ENCODE measurements around the gene CLECL1. TPM values are rescaled to one million over a fixed set of nuclear protein-coding genes. Genes with fewer than 3 reads are reported as not detected.

The CLECL1 gene
- total RNA-seq, 2 experiments from 2014 or later = 7.6 to 8.5 TPM

GRCh38 chr12:9673404-9674225, 59.3 kb downstream of the CLECL1 start:
- POLR2A ChIA-PET = interaction anchor here (0.6 to 3.1 kb wide), 9 partner anchors 19 to 88 kb away, joined by 3 to 28 read pairs (median 5); partner anchors contain the start of gene CD69

More at GRCh38 chr12:9673404-9674225, 59.3 kb downstream of the CLECL1 start:
- CTCF ChIA-PET = interaction anchor here (0.9 to 1.3 kb wide), 3 partner anchors 13 to 26 kb away, joined by 3 to 9 read pairs (median 3); no protein-coding TSS in a partner anchor

Other genes with a start within 250 kb of the CLECL1 start
- gene KLRB1, start 125.2 kb downstream of the CLECL1 start, total RNA-seq = 1 to 10 TPM; 3.3 to 3.6 TPM
- gene CLEC2D, start 63.4 kb downstream of the CLECL1 start, total RNA-seq = 100 to 1,000 TPM; 254 to 271 TPM
- 10 to 100 TPM; 80.0 to 83.5 TPM for gene CD69, start 27.8 kb upstream of the CLECL1 start, total RNA-seq
- not detected for gene KLRF1, start 94.4 kb upstream of the CLECL1 start, total RNA-seq
- gene CLEC2B, start 136.3 kb upstream of the CLECL1 start, total RNA-seq = 10 to 100 TPM in 1 of 2 experiments, 1 to 10 TPM in 1; 10.0 to 10.8 TPM
- not detected for gene KLRF2, start 148.4 kb upstream of the CLECL1 start, total RNA-seq
- not detected for gene CLEC2A, start 199.3 kb upstream of the CLECL1 start, total RNA-seq
- not detected for gene CLEC12A, start 238.3 kb upstream of the CLECL1 start, total RNA-seq

All from activated CD8-positive, alpha-beta memory T cell treated with anti-CD3 and anti-CD28 coated beads for 36 hours (primary cell).